NCI-H2227 treated with DMSO at 0.1 percent for 48 hours (cell line): ENCODE data around the gene LIMA1.
"Not testable (repeated sequence)": the region's sequence is repeated elsewhere in the genome, so short reads cannot be mapped to it uniquely, and the experiment has no call there.

Source experiments
- DNase-seq: peaks from one replicate; lab custom pipeline; 2025; lab: John Stamatoyannopoulos, UW

LIMA1 gene

GRCh38 chr12:50283229-50283923 is at the start of gene LIMA1:
TSS of gene LIMA1 (minus strand) at chr12:50283520. CDS start at chr12:50248751, 34,769 bp downstream.
- peak; percentile 70 for DNase-seq

GRCh38 chr12:50331745-50332144 is 48.4 kb upstream of the LIMA1 start:
- no peak for DNase-seq

- not testable (repeated sequence) for DNase-seq
These were observed 45.3 kb upstream of the LIMA1 start for GRCh38 chr12:50328664-50329063.

- DNase-seq: no peak
These were observed 43.4 kb upstream of the LIMA1 start for GRCh38 chr12:50326590-50327284.

GRCh38 chr12:50325890-50326391 is 42.6 kb upstream of the LIMA1 start:
- no peak for DNase-seq

GRCh38 chr12:50324770-50325169 is 41.5 kb upstream of the LIMA1 start:
- DNase-seq: not testable (repeated sequence)

- DNase-seq: not testable (repeated sequence)
These were observed 40.8 kb upstream of the LIMA1 start for GRCh38 chr12:50324077-50324476.

GRCh38 chr12:50322206-50322605 is 38.9 kb upstream of the LIMA1 start:
- DNase-seq: no peak

- DNase-seq: no peak
These were observed 33.9 kb upstream of the LIMA1 start for GRCh38 chr12:50317203-50317602.

GRCh38 chr12:50315803-50316202 is 32.5 kb upstream of the LIMA1 start:
- DNase-seq: no peak

GRCh38 chr12:50314636-50315312 is 31.5 kb upstream of the LIMA1 start:
- peak; percentile 16 for DNase-seq

GRCh38 chr12:50313971-50314370 is 30.7 kb upstream of the LIMA1 start:
- not testable (repeated sequence) for DNase-seq

GRCh38 chr12:50313256-50313931 is 30.1 kb upstream of the LIMA1 start:
- DNase-seq: no peak

GRCh38 chr12:50311858-50312609 is 28.7 kb upstream of the LIMA1 start:
- DNase-seq: not testable (repeated sequence)

- DNase-seq: no peak
These were observed 26.6 kb upstream of the LIMA1 start for GRCh38 chr12:50309950-50310349.

GRCh38 chr12:50302686-50303085 is 19.4 kb upstream of the LIMA1 start:
- DNase-seq: no peak

- DNase-seq: no peak
These were observed 14.7 kb upstream of the LIMA1 start for GRCh38 chr12:50297996-50298395.

- no peak for DNase-seq
These were observed 13.7 kb upstream of the LIMA1 start for GRCh38 chr12:50297027-50297426.

- DNase-seq: no peak
These were observed 13.2 kb upstream of the LIMA1 start for GRCh38 chr12:50296554-50296953.

- DNase-seq: no peak
These were observed 8.1 kb upstream of the LIMA1 start for GRCh38 chr12:50291377-50291776.

GRCh38 chr12:50290692-50291091 is 7.4 kb upstream of the LIMA1 start:
- not testable (repeated sequence) for DNase-seq
